ENCODE data around the gene KLHL1. TPM values are rescaled to one million over a fixed set of nuclear protein-coding genes. Genes with fewer than 3 reads are reported as not detected.

The KLHL1 gene
- polyA plus RNA-seq, 3 donors = 0.05 TPM; not detected in 2

- WGBS, 3 donors = 76 to 86% (median 85%) methylated on average over 4 of the region's 4 CpGs
These were observed 357.0 kb downstream of the KLHL1 start for GRCh38 chr13:69751259-69751658.

DNA sequence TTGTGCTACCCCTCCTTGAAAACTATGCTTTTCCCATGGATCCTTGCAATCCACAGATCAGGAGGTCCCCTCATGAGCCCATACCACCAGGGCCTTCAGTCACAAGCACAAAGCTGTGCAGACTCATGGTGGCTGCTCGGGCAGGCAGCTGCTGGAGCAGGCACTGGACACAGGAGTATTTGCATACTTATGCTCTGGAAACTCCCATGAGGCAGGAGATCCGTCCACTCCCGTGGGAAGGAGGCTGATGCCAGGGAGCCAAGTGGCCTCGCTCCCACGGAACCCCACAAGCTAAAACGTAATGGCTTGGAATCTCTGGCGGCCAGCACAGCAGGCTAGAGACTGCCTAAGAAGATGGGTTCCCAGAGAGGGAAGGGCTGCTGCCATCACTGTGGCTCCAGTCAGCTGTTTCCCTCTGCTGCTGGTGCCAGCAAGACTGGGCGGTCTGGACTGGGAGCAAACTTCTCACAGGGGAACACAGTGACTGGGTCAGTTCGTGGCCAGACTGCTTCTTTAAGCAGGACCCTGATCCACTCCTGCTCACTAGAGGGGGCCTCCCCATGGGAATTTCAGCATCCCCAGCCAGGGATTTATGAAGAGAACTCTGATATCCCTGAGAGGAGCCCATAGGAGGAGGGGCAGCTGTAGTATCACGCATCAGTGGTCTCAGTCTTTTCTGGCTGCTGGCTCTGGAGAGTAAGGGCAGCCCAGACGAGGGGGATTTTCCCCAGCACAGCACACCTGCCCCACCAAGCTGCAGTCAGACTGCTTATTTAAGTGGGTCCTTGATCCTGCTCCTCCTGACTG is 370.9 kb downstream of the KLHL1 start:
- H3K27ac ChIP-seq (ENCODE audit: low read depth, low read length) = no peak overlapping the region
- 75 to 85% (median 78%) methylated on average over 11 of the region's 11 CpGs for WGBS, 3 donors

More at GRCh38 chr13:69751259-69751658, 357.0 kb downstream of the KLHL1 start:
- H3K27ac ChIP-seq (ENCODE audit: low read depth, low read length) = no peak overlapping the region

DNA sequence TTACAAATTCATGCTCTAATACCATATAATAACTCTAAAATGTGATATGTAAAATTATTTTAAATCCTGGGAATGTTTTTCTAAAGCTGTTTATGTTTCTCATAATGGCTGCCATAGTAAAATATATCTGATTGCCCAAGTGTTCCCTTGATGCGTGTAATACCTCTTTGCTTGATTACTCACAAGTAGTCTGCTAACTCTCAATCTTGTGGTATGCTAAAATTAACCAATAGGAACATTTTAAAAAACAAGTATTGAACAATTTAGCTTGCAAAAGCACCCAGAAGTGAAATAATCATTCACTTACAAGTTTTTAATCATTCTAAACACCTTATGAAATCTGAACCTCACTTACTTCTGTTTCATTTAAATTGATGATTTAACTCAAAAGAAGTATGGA is 386.6 kb downstream of the KLHL1 start:
- 86 to 88% (median 87%) methylated on average over 1 of the region's 1 CpG for WGBS, 3 donors
- no peak overlapping the region for H3K27ac ChIP-seq (ENCODE audit: low read depth, low read length)

DNA sequence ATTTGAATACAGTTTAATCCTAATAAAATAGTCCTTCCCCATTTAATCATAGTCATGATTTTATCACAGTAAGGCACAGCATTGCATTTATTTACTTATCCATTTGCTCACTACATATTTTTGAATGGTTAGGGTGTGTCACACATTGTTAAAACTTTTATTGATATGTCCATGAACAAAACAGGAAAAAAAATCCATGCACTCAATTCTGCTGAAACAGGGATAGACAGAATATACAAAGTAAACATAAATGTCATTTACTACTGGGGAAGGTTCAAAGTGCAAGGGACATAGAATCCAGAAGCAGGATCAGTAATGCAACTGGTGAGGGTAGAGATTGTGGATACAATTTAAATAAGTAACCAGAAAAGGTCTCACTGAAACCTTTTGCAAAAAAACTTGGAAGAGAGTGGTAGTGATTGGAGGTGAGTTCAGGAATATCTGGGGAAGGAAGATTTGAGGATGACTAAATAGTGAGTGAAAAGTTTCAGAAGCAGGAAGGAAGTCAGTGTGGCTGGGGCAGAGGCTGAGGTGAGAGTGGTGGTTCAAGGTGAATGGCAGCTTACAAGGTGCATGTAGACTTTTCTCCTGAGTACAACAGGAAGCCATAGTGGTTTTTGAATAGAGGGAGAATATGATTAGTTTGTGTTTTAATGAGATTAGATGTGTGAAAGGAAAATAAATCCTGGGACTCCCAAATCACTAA is 387.8 kb downstream of the KLHL1 start:
- no peak overlapping the region for H3K27ac ChIP-seq (ENCODE audit: low read depth, low read length)

GRCh38 chr13:69706807-69707206 is 401.4 kb downstream of the KLHL1 start:
- H3K27ac ChIP-seq (ENCODE audit: low read depth, low read length) = no peak overlapping the region

DNA sequence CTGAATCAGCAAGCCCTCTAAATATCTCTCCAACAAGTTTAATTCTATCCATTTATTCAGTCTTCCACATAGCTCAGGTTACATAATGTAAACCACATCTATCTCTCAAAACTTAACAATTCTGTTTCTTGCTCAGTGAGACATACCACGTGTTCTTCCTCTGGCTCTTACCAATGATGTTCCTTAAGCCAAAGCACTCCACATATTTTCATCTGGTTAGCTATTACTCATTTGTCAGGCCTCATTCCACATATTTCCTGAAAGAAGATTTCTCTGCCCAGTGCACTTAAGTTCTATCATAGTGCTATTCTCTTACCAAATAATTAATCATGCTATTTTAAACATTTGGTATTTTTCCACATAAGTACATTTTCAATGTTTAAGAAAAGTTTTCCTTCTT is 403.9 kb downstream of the KLHL1 start:
- no peak overlapping the region for H3K27ac ChIP-seq (ENCODE audit: low read depth, low read length)
- WGBS, 3 donors = 39 to 60% (median 50%) methylated on average over 1 of the region's 1 CpG

DNA sequence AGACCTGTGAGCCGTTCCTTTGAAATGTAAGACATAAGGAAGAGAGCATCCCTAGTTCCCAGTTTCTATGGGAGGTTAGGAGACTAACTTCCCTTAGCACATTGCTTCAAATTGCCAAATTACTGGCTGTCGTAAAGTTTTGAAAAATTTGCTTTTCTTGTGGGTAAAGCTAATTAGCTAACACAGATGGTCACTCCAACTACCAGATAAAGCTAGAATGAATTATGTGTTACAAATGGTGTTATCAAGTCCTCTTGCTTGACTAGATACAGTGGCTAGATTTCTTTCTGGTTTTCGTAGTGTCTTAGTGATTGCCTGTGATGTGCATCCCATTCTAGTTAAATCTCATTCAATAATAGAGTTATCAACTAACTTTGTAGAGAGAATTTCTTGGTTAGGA is 417.3 kb downstream of the KLHL1 start:
- H3K27ac ChIP-seq (ENCODE audit: low read depth, low read length) = no peak overlapping the region
- WGBS, 3 donors = 56 to 59% (median 57%) methylated on average over 3 of the region's 3 CpGs

DNA sequence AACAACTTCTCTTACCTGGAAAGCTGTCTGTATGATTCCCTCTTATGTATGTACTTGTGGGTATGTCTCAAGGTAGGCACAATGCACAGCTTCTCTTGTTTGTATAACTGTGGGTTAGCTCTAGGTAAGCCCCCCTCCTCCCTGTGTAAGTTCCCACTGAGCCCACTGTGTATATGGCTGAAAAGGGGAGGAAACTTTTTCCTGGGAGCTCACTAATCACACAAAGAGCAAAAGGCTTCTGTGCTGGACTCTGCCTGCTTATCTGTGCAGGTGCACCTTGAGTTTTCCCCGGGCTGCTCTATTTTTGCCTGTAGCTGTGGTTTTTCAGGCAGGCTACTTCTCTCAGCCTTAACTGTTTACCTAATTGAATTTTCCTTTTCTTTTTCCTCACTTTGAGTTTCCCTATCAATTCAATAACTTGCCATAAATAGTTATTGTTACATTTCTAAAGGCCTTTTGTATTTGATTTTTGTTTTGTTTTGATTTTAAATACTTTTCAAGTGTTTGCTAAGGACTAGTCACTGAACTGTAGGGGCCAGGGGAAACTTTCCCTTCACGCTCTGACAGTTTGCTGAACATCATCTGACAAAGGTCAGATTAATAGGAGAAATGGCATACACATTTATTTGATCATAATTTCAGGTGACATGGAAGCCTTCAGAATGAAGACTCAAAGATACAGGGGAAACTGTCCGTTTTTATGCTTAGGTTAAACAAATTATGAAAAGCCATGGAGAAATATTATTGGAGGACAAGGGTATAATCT is 424.1 kb downstream of the KLHL1 start:
- 40 to 53% (median 44%) methylated on average over 3 of the region's 3 CpGs for WGBS, 3 donors
- no peak overlapping the region for H3K27ac ChIP-seq (ENCODE audit: low read depth, low read length)

DNA sequence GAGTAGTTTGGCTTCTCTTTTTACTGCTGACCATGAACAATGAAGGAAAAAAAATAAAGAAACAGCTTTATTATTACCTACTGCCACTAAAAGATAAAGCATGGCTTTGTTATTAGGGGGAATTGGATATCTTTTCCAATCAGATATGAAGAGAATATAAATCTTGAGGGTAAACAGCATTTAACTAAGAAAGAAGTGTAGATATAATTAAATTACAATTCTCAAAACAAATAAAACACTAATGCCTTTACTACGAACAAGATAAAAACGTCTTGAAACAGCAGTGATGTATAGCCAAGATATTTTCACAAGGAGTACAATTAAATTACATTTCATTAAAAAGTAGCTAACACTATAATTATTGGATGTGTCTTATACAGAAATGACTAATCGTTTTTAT is 426.5 kb downstream of the KLHL1 start:
- 56 to 68% (median 63%) methylated on average over 3 of the region's 3 CpGs for WGBS, 3 donors
- H3K27ac ChIP-seq (ENCODE audit: low read depth, low read length) = no peak overlapping the region

DNA sequence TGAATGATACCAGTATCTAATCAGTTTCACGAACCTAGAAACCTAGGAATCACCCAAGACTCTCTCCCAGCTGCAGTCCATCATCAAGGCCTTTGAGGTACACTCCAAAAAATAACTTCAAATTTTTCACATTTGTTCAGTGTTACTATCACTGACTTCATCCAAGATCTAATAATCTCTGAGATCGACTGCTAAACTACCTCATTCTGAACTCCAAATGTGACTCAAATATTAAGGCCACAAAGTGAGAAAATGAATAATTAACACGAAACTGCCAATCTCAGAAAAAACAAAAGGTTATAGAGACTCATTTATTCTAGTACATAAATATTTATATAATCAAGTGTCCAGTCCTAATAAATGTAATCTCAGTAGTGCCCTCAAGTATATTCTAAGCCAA is 430.9 kb downstream of the KLHL1 start:
- 56 to 74% (median 65%) methylated on average over 3 of the region's 3 CpGs for WGBS, 3 donors
- no peak overlapping the region for H3K27ac ChIP-seq (ENCODE audit: low read depth, low read length)

DNA sequence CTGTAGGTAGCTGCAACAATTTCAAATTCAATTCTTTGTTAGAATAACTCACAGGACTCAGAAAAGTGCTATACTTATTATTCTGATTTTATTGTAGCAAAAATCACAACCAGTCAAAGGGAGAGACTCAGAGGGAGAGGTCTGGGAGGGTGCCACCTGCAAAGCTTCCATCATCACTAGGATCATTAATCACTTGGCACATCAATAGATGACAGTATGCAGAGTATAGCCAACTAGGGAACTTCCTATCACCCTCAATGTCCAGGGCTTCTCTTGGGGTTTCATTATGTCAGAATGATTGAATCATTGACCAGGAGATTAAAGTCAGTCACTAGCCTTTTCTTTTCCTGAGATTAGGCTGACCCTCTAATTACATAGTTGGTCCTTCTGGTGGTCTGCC is 432.0 kb downstream of the KLHL1 start:
- no peak overlapping the region for H3K27ac ChIP-seq (ENCODE audit: low read depth, low read length)

DNA sequence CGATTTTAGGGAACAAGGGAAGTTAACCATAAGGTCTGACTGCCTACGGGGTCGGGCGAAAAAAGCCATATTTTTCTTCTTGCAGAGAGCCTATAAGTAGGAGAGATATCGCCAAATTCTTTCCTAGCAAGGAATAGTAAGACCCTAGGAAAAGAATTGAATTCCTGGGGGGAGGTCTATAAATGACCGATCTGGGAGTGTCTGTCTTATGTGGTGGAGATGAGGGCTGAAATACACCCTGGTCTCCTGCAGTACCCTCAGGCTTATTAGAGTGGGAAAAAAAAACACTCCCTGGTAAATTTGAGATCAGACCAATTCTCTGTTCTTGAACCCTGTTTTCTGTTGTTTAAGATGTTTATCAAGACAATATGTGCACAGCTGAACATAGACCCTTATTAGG is 448.1 kb downstream of the KLHL1 start:
- no peak overlapping the region for H3K27ac ChIP-seq (ENCODE audit: low read depth, low read length)
- WGBS, 3 donors = 67 to 91% (median 86%) methylated on average over 6 of the region's 6 CpGs

- 66 to 91% (median 90%) methylated on average over 2 of the region's 2 CpGs for WGBS, 3 donors
- no peak overlapping the region for H3K27ac ChIP-seq (ENCODE audit: low read depth, low read length)
These were observed 450.6 kb downstream of the KLHL1 start for GRCh38 chr13:69657676-69658075.

DNA sequence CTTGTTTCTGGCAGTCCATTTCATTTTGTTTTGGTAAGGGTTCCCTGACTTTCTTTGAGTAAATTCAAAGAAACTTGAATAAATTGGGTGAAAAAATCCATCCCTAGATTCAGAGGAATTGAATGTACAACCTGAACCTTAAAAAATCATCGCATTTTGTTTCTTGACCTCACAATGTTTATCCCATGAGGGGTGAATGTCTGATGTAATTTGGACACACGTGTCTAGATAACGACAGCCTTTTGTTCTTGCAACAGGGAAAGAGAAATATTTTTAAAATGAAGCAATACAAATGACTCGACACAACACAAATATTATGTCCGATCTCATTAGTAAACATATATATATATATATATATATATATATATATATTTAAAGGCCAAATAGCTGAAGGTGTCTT is 453.9 kb downstream of the KLHL1 start:
- 83 to 88% (median 85%) methylated on average over 5 of the region's 5 CpGs for WGBS, 3 donors
- no peak overlapping the region for H3K27ac ChIP-seq (ENCODE audit: low read depth, low read length)

Other genes with a start within 250 kb of the KLHL1 start
- not detected for gene ATXN8OS, start 626 bp downstream of the KLHL1 start, polyA plus RNA-seq

Data from adipose tissue (tissue), 3 donors.